Middle frontal gyrus (tissue), 1 donor: Measurements from ENCODE around the gene NKAIN1.
"Not testable (repeated sequence)": the region's sequence is repeated elsewhere in the genome, so short reads cannot be mapped to it uniquely, and the experiment has no call there.

ENCODE experiments used
- DNase-seq: peaks from one replicate; pipeline ENCODE4 v3.0.0-alpha.2; 2015; ENCODE audit warnings: low spot score; ENCODE audit errors: extremely low spot score

The NKAIN1 gene

DNA sequence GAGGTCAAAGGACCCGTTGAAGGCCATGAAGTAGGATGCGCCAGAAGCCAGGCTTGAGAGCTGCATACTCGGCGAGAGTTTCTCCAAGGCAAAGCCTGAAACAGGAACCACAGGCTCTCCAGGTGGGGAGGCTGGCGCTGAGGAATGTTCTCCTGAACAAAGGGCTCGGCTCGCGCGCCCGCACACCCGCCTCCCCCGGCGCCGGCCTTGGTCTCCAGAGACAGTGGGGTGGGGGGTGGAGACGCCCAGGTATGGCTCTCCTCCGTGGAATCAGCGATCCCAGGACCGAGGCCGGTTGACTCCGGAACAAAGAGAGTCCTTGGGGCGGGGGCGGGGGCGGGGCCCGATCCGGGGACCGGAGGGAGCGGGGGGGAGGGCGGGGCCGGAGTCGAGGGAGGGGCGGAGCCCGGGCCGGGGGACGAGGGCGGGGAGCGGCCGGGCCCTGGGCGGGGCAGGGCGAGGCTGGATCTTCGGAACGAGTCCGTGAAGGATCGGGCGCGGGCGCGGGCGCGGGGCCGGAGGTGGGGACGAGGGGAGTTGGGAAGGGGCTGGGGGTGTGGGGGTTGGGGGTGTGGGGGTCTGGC is 85.0 kb downstream of the NKAIN1 start:
- no peak for DNase-seq

- DNase-seq, result no peak
Observed at GRCh38 chr1:31154000-31154631, 85.6 kb downstream of the NKAIN1 start.

- no peak for DNase-seq
Observed at GRCh38 chr1:31153423-31153822, 86.3 kb downstream of the NKAIN1 start.

DNA sequence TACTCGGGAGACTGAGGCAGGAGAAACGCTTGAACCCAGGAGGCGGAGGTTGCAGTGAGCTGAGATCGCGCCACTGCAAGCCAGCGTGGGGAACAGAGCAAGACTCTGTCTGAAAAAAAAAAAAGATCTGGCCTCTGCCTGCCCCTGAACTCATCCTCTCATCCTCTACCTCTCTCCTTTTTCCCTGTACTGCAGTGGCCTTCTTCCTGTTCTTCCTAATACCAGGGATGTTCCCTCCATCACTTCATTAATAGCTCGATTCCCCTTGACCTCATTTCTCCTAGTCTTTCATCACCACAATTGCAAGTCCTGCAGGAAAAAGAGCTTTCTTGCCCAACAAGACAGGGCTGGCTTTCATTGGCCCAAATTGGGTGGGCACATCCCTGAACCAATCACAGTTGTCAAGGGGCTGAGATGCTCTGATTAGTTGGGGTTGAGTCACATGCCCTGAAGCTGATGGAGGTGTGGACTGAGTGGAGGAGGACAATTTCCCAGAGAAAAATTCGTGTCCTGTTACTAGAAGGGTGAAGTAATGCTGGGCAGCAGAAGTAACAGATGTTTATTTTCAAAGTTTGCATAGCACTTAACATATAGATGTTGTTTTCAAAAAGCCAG is 87.4 kb downstream of the NKAIN1 start:
- DNase-seq, result no peak

DNA sequence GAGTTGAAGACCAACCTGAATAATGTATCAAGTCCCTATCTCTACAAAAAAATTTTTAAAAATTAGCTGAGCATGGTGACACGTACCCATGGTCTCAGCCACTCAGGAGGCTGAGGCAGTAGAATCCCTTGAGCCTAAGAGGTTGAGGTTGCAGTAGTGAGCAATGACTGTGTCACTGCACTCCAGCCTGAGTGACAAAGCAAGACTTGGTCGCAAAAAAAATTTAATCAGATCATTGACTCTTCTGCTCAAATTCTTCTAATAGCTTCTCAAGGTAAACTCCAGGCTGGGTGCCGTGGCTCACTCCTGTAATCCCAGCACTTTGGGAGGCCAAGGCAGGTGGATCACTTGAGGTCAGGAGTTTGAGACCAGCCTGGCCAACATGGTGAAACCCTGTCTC is 88.3 kb downstream of the NKAIN1 start:
- DNase-seq, result no peak

GRCh38 chr1:31148409-31148808 is 91.3 kb downstream of the NKAIN1 start:
- no peak for DNase-seq

DNA sequence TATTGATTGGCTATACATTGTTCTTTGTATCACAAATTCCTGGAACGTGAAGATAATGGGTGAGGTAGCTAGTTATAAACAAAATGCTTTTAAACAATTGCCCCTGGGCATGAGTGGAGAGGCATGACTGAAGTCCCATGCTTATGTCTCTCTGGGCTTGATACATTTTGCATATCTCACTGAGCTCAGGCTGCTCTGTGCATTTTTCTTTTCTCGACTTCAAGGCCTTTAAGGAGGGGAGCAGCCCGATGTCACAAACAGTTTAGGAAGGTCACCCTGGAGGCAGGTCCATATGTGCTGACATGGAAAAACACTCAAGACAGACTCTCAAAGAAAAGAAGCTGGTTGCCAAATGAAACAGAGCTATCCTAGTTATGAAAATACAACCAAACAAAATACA is 94.0 kb downstream of the NKAIN1 start:
- DNase-seq, result no peak

- DNase-seq, result no peak
Observed at GRCh38 chr1:31144442-31144841, 95.2 kb downstream of the NKAIN1 start.

- DNase-seq, result no peak
Observed at GRCh38 chr1:31143455-31143854, 96.2 kb downstream of the NKAIN1 start.

DNA sequence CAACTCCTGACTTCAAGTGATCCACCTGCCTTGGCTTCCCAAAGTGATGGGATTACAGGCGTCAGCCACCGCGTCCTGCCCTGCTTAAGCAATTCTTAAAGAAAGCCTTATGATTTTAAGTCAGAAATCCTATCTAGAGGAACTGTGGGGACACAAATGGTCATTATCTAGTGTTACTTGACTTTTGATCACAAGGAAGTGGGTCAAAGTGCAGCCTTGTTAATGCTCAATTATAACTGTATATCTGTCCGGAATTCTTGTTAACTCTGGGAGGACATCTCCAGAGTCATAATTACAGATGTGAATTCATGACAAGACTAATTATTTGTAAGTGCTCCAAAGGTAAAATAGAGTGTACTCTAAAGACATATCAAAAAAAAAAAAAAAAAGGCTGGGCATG is 97.3 kb downstream of the NKAIN1 start:
- no peak for DNase-seq

- DNase-seq, result no peak
Observed at GRCh38 chr1:31140299-31140698, 99.4 kb downstream of the NKAIN1 start.

GRCh38 chr1:31138797-31139521 is 100.7 kb downstream of the NKAIN1 start:
- not testable (repeated sequence) for DNase-seq

DNA sequence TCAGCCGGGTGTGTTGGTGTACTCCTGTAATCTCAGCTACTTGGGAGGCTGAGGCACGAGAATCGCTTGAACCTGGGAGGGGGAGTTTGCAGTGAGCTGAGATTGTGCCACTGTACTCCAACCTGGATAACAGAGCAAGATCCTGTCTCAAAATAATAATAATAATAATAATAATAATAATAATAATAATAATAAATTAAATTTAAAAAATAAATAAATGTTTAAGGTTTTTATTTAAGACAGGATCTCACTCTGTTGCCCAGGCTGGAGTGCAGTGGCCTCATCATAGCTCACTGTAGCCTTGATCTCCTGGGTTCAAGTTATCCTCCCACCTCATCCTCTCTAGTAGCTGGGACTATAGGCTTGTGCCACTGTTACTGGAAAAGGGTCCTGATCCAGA is 101.8 kb downstream of the NKAIN1 start:
- not testable (repeated sequence) for DNase-seq

- DNase-seq, result no peak
Observed at GRCh38 chr1:31135973-31136600, 103.6 kb downstream of the NKAIN1 start.

DNA sequence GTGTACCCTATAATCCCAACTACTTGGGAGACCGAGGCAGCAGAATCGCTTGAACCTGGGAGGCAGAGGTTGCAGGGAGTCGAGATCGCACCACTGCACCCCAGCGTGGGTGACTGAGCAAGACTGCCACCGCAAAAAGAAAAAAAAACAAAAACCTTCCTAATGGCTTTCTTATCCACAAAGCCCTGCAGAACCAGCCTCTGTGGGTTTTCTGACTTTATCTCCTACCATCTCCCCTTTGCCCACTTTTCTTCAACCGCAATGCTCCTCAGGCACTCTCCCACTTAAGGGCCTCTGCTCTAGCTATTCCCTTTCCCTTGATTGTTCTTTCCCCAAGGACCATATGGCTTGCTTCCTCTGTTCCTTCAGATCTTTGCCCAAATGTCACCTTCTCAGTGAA is 106.3 kb downstream of the NKAIN1 start:
- DNase-seq, result no peak
